Measurements from ENCODE around the gene SLC6A18.
"Not testable (repeated sequence)": the region's sequence is repeated elsewhere in the genome, so short reads cannot be mapped to it uniquely, and the experiment has no call there.

Gene SLC6A18

DNA sequence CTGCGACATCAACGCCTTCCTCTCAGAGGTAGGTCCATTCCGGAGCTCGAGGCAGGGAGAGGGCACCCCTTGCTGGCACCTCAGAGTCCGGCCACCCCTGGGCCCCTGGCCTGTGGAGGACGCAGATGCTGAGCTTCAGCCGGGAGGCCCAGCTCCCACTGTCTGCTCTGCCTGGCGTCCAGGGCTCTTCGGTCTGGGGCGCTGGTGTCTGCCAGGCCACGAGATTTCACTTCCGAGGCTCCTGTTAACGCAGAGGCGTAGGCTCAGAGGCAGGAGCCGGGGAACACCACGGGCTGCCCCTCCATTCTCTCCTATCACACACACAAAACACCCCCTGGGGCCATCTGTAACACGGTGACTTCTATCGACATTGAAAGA is 8.3 kb upstream of the SLC6A18 start:
- DNase-seq, result no peak

GRCh38 chr5:1217596-1218206 is 7.5 kb upstream of the SLC6A18 start:
- DNase-seq, result no peak

GRCh38 chr5:1218351-1219080 is 6.7 kb upstream of the SLC6A18 start:
- no peak for DNase-seq

GRCh38 chr5:1219098-1219767 is 5.9 kb upstream of the SLC6A18 start:
- no peak for DNase-seq

DNA sequence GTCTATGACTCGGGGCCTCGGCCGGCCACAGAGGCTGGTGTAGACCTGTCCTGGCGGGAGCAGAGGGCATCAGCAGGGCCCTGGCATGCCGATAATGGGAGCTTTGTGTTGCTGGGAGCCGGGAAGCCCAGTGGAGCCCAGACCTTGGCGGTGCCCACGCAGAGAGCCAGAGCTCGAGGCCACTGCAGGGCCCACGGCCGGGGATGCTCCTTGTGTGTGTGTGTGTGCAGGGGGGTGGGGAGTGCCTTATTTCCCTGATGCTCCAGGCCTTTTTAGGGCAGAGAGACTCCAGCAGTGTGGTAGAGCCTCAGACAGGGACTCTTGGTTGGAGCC is 5.4 kb upstream of the SLC6A18 start:
- DNase-seq, result no peak

GRCh38 chr5:1220351-1220750 is 4.8 kb upstream of the SLC6A18 start:
- DNase-seq, result no peak

- DNase-seq, result no peak
Observed at GRCh38 chr5:1220831-1221230, 4.3 kb upstream of the SLC6A18 start.

DNA sequence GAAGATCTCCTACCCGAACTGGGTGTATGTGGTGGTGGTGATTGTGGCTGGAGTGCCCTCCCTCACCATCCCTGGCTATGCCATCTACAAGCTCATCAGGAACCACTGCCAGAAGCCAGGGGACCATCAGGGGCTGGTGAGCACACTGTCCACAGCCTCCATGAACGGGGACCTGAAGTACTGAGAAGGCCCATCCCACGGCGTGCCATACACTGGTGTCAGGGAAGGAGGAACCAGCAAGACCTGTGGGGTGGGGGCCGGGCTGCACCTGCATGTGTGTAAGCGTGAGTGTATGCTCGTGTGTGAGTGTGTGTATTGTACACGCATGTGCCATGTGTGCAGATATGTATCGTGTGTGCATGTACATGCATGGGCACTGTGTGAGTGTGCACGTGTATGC is 3.5 kb upstream of the SLC6A18 start:
- DNase-seq, result no peak

DNA sequence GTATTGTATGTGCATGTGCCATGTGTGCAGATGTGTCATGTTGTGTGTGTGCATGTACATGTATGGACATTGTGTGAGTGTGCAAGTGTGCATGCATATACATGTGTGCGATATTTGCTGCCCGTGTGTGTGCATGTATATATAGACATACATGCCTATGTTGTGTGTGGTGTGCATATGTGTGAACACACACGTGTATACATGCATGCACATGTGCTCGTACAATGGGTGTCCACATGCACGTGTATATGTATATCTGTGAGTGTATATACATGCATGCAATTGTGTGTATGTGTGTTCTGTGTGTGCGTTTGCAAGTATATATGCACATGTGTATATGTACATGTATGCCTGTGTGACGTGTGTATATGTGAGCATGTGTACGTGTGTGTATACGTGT is 3.0 kb upstream of the SLC6A18 start:
- no peak for DNase-seq

DNA sequence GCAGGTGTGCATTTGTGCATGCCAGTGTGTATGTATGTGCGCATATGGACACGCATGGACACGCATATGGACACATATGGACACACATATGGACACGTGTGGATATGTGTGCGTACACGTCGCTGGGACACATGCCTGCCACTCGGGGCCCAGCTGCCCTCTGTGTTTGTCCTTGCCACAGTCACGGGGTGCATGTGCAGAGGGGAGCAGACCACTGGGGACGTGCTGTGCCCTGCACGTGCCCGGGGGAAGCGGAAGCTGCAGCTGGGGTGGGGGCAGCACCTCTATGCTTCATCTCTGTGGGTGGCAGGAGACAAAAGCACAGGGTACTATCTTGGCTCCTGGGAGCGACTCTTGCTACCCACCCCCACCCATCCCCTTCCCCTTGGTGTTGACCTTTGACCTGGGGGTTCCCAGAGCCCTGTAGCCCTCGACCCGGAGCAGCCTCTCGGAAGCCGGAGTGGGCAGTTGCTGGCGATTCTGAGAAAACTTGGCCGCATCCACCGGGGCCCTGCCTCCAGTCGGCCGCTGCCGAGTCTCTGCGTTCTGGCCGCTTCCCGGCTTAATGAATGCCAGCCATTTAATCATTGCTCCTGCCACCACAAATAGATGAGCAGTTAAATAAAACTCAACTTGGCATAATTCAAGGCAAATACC is 2.4 kb upstream of the SLC6A18 start:
- DNase-seq, result no peak

GRCh38 chr5:1223278-1223670 is 1.9 kb upstream of the SLC6A18 start:
- no peak for DNase-seq

DNA sequence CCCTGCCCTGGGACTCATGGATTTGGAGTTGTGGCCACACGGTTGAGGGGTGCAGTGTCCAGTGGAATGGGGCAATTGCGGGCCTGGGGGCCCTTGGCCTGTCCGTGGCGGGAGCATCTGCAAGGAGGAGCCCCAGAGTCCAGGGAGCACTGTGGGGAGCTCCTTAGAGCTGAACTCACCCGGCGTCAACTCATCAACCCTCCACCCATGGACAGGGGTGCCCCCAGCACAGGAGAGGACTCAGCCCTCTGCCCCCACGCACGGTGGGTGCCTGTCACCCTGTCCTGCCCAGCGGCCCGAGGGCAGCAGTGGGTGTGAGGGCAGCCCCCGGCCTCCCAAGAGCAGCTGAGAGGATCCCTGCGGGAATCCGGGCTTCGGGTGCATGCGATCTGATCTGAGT is 550 bp upstream of the SLC6A18 start:
- no peak for DNase-seq

GRCh38 chr5:1226231-1226630 is 1.1 kb downstream of the SLC6A18 start:
- no peak for DNase-seq

GRCh38 chr5:1226839-1227581 is 1.8 kb downstream of the SLC6A18 start:
- DNase-seq, result no peak

DNA sequence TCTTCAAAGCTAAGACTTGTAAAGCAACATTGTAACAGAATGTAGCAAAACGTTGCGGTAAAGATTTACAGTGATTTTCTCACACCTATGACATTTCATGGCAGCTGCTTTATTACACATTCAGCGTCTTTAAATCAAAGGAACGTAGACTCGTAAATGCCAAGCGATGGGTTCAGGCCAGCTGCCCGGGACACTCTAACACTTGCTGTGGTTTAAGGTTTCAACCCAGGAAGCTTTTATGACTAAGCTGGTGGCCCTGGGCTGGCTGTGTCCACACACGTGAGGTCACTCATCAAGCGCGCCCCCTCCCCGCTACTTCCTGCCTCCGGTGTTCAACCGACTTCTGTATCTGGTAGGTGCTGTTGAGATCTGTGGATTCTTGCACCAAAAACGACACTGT is 2.5 kb downstream of the SLC6A18 start:
- DNase-seq, result no peak

GRCh38 chr5:1228120-1228519 is 2.9 kb downstream of the SLC6A18 start:
- no peak for DNase-seq

GRCh38 chr5:1229023-1229422 is 3.8 kb downstream of the SLC6A18 start:
- DNase-seq, result not testable (repeated sequence)

DNA sequence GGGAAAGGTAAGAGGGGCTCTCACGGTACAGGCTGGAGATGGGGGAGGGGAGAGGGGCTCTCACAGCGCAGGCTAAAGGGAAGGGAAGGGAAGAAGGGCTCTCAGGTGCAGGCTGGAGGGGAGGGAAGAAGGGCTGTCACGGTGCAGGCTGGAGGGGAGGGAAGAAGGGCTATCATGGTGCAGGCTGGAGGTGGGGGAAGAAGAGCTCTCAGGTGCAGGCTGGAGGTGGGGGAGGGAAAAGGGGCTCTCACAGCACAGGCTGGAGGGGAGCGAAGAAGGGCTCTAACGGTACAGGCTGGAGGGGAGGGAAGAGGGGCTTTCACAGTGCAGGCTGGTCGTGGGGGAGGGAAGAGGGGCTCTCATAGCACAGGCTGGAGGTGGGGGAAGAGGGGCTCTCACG is 4.6 kb downstream of the SLC6A18 start:
- no peak for DNase-seq

DNA sequence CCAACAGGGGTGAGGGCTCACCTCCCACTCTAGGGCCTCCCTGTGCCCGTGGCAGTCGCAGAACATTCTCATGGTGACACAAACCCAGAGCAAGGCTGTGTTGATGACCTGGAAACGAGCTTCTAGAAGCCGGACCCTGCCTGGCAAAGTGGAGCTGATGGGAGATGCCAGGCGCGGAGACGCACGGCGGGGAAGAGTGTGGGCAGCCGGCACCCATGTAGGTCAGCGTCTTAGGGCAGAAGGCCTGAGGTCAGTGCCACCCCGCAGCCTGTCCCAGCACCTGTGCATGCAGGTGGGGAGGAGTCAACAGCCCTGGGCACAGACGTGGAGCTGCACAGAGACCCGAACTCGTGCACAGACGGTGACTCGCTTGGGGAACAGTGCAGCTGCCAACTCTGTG is 5.4 kb downstream of the SLC6A18 start:
- DNase-seq, result no peak

DNA sequence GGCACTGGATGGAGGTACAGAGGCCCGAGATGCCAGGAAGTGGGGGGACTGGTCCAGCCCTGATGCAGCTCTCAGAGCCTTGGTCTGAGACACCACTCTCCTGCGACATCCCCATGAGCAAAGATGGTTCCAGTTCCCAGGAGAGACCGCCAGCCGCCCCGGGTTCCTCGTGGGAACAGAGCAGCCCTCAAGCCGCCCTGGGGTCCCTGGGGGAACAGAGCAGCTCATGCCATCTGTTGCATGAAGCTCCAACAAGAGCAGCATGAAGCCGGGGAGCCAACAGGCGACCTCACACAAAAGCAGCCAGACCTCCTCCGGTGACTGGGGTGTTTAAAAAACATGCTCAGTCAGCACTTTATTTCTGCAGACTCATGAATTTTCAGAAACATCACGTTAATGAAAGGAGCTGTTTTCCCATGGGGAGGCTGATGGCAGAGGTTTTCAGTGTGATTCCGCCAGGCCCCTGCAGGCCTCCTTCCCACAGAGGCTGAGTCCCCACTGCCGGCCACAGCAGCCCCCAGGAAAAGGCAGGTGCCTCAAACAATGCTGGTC is 6.2 kb downstream of the SLC6A18 start:
- no peak for DNase-seq

GRCh38 chr5:1232780-1233179 is 7.6 kb downstream of the SLC6A18 start:
- DNase-seq, result no peak

DNA sequence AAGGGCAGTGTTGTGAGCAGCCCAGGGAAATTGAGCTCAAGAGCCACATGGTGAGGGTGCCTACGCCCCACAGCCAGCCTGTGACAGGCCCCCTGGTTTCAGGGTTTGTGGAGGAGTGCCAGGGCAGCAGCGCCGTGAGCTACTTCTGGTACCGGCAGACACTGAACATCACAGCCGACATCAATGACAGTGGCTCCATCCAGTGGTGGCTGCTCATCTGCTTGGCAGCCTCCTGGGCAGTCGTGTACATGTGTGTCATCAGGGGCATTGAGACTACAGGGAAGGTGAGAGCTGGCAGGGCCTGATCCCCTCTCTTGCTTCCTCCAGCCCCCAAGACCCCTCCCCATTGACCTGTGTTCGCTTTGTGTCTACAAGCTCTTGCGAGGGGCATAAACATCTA is 10.2 kb downstream of the SLC6A18 start:
- no peak for DNase-seq

- DNase-seq, result no peak
Observed at GRCh38 chr5:1235838-1236237, 10.7 kb downstream of the SLC6A18 start.

Data from KG1 (cell line).